Activated CD4-positive, alpha-beta T cell treated with anti-CD3 and anti-CD28 coated beads, Interleukin-2, amount 50 U/mL, for 48 hours (primary cell): Measurements from ENCODE around the gene RBM10.
"Not testable (repeated sequence)": the region's sequence is repeated elsewhere in the genome, so short reads cannot be mapped to it uniquely, and the experiment has no call there.

Source experiments
- DNase-seq, 2 experiments: peaks; one replicate each; pipeline ENCODE4 v3.0.0-alpha.2; 2020

RBM10 gene

GRCh38 chrX:47144626-47145394, at the start of gene RBM10, which contains the start of gene NDUFB11:
Gene RBM10 (plus strand): TSS chrX:47145221. CDS start chrX:47147482, 2,261 bp downstream.
Gene NDUFB11 (minus strand): TSS chrX:47144702. CDS start chrX:47144679, 23 bp downstream.
- peak; percentile 89 to 91 for DNase-seq

- DNase-seq, result no peak
Measured at GRCh38 chrX:47097018-47097417, 48.0 kb upstream of the RBM10 start.

DNA sequence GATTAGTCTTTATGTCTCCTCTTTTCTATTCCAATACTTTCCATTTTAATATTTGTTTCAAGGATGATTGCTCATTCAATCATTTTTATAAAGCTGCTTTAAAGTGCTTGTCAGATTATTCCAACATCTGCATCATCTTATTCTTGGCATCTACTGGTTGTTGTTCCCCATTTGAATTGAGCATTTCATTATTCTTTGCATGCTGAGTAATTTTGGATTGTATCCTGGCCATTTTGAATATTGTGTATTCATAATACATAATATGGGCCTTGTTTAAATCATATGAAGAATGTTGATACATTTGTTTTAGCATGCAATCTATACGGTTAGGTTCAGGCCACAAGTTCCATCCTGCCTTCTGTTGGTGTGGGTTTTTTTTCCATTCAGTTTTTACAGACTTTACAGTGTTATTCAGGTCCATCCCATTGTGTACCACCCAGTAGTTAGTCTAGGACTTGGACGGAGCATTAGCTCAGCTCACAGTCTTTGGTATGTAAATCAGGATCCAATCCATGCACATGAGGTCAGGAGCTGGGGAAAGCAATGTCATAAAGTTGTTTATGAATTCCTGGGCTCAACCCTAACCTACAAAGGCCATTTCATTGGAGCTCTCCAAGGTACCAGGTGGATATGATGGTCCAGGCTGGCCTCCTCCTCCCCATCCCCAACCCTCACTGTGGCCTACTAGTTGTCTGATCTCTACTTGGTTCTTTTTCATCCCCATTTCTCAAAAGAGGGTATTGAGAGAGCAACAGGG, 46.5 kb upstream of the RBM10 start:
- DNase-seq, result no peak

GRCh38 chrX:47101206-47101605, 43.8 kb upstream of the RBM10 start:
- DNase-seq, result no peak

GRCh38 chrX:47110936-47111615, 33.9 kb upstream of the RBM10 start:
- DNase-seq, result not testable (repeated sequence)

DNA sequence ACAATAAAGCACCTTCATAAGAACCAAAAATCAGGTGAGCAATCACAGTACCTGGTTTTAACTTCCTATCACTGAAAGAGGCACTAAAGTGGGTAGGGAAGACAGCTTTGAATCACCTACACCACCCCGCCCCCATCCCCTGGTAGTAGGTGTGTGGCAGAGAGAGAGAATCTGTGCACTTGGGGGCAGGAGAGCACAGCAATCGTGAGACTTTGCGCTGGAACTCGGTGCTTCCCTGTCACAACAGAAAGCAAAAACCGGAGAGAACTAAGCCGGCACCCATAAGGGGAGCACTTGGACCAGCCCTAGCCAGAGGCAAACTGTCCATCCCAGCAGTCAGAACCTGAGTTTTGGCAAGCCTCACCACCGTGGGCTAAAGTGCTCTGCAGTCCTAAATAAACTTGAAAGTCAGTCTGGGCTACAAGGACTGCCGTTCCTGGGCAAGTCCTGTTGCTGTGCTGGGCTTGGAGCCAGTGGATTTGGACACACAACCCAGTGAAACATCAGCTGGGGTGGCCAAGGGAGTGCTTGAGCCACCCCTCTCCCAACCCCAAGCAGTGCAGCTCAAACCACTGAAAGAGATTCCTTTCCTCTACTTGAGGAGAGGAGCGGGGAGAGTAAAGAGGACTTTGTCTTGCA, 32.6 kb upstream of the RBM10 start:
- DNase-seq, result no peak

DNA sequence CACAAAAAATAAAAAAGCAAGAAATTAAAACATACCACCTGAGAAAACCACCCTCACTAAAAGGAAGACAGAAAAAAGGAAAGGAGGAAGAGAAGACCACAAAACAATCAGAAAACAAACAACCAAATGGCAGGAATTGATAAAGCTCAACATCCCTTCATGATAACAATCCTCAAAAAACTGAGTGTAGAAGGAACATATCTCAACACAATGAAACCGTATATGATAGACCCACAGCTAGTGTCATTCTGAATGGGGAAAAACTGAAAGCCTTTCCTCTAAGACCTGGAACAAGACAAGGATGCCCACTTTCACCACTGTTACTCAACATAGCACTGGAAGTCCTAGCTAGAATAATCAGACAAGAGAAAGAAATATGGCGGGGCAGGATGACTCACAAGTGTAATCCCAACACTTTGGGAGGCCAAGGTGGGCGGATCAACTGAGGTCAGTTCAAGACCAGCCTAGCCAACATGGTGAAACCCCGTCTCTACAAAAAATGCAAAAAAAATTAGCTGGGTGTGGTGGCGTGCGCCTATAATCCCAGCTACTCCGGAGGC, 28.4 kb upstream of the RBM10 start:
- DNase-seq, result not testable (repeated sequence)

DNA sequence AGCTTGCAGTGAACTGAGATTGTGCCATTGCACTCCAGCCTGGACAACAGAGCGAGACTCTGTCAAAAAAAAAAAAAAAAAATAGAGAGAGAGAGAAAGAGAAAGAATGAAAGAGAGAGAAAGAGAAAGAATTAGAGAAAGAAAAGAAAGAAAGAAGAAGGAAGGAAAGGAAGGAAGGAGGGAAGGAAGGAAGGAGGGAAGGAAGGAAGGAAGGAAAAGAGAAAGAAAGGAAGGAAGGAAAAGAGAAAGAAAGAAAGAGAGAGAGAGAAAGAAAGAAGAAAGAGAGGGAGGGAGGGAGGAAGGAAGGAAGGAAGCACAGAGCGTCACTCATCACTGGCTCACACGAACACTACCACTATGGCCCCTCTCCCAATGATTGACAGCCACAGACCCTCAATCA, 20.6 kb upstream of the RBM10 start:
- DNase-seq, result not testable (repeated sequence)

DNA sequence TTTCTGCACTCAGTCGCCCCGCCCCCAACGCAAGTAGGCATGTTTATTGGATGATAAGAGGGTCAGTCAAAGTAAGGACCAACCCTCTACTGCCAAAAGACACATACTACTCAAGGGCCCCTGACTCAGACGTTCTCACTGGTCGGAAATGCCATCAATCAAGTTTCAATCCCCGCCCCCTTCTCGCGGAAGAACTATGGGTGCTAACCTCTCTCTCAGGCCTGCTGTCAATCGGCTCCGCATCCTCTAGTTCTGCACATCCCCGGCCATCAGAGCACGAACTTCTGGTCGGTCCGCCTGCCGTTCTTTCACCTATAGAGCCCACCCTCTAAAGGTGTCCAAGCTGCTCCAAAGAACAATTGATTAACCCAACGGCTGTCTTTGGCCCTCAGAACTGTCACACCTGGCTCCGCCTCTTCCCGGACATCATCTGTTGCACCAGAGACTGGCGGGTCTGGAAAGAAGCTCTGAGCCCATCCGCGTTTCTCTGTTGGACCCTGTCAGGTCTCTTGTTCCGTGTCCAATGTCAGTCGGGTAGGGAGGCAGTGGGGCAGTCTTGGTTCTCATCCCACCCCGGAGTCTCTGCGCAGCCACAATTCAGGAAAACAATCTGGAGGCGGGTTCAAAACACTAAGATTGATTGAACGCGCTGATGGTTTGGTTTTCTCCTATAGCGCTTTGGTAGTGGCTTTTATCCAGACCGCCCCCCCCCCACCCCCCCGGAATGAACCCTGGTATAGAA, 15.7 kb upstream of the RBM10 start:
- peak; percentile 87 to 91 for DNase-seq

DNA sequence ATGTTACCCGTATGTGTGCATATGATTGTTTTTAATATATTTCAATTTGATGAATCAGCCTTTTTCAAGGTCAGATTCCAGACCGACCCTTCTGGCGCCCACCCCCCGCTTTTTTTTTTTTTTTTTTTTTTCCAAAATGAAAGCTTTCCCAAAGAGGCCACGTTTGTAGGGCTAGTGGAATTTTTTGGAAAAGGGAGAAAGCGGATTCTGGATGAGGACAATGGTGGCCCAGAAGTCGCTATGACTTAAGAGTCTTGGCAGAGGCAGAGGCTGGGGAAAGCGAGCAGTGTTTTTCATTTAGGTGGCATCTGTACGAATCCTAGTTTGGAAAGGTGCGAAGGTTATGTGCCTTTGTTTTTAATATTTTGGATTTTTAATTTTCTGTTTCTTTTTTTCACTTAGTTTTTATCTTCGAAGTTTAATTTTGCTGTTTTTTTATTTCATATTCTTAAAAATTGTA, 15.1 kb upstream of the RBM10 start:
- DNase-seq, result no peak

DNA sequence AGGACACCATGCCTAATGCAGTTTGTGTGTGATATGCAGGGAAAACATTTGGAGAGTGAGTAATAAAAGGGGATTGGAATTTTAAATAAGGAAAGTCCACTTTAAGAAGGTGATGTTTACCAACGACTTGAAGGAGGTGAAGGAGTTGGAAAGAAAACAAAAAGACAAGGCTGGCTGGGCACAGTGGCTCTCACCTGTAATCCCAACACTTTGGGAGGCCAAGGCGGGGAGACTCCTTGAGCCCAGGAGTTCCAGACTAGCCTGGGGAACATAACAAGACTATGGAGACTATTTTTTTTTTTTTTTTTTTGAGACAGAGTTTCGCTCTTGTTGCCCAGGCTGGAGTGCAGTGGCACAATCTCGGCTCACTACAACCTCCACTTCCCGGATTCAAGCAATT, 11.5 kb upstream of the RBM10 start:
- no peak for DNase-seq

GRCh38 chrX:47135650-47136049, 9.4 kb upstream of the RBM10 start:
- DNase-seq, result not testable (repeated sequence)

- no peak for DNase-seq
Measured at GRCh38 chrX:47138171-47138570, 6.8 kb upstream of the RBM10 start.

DNA sequence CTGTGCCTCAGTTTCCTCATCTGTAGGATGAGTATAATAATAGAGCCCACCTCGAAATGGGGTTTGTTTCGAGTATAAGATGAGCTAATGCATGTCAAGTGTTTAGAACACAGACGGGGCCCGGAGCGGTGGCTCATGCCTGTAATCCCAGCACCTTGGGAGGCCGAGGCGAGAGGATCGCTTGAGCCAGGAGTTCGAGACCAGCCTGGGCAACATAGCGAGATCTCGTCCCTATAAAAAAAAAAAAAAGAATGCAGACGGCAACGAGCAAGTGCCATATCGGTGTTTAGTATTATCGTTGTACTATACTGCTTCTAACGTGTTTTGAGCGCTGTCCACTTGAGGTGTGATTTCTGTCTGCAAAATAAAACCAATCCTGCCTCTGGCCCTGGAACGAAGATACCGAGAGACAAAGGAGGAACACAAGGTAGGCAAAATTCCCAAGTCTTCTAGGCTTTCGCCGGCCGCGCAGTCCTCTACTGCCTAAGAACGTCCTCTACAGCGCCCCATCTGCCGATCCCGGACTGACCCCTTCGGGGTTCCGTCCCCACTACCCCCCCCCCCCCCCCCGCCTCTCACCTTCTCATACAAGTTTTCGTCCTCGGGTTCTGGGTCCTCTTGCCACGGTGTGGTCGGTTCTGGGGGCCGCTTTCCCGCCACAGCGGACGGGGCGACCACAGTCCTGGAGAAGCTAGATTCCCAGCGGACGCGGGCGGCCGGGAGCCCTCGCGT, 961 bp upstream of the RBM10 start:
- no peak for DNase-seq

DNA sequence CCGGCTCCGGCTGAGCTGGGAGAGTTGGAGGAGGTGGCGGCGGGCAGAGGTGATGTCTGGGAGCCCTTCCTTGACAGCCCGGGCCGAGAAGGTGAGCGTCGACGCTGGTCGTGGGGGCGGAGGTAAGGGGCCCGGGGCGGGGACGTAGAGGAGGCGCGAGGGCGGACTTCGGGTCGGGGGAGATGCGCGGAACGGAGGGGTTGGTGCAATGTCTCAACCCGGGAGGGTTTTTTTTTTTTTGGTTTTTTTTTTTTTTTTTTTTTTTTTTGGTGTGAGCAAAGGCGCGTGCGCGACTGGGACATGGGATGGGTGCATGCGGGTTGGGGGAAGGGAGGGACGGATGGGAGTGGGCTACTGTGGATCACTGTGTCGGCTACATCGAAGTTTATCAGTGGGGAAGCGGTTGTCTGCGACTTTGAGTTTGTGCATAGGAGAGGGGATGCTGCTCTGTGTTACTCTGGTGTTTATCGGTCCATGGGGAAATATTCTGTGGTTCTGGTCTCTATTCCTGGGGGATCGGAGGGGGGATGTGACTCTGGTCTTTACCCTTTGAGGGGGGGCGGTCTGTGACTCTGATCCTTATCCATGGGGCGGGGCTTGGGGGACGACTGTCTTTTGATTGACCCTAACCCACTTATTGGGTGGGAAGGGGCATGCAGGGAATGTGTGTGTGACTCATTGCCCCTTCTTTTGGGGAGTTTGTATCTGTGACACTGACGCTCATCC, 537 bp downstream of the RBM10 start:
- no peak for DNase-seq

- DNase-seq, result no peak
Measured at GRCh38 chrX:47146121-47146935, 1.3 kb downstream of the RBM10 start.

GRCh38 chrX:47146936-47147859, 2.2 kb downstream of the RBM10 start:
- no peak for DNase-seq

DNA sequence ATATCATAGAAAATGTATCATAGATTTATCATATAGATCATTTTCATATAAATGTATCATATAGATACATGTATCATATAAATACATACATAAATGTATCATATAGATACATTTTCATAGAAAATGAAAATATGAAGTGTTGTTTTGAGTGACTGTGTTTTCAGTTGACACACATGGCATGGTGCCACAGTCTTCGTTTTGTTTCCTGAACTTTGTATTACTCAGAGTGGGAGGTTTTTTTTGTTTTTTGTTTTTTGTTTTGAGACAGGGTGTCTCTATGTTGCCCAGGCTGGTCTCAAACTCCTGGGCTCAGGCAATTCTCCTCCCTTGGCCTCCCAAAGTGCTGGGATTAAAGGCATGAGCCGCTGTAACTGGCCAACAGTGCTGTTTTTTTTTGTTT, 3.9 kb downstream of the RBM10 start:
- DNase-seq, result peak in 1 of 2 experiments; percentile 25
